Stimulated activated CD4-positive, alpha-beta T cell treated with anti-CD3 and anti-CD28 coated beads, Interleukin-15, amount 100 ng/mL, for 48 hours (primary cell): Measurements from ENCODE around the gene LTBP2.

Source experiments
- DNase-seq, 2 donors: peaks; one replicate each; pipeline ENCODE4 v3.0.0-alpha.2; 2020; ENCODE audit warnings: low read depth in 2 of 2

LTBP2 gene

GRCh38 chr14:74591394-74591793 lies 20.6 kb downstream of the LTBP2 start:
- no peak for DNase-seq

- no peak for DNase-seq
Observed at GRCh38 chr14:74589291-74589879, 22.7 kb downstream of the LTBP2 start.

DNA sequence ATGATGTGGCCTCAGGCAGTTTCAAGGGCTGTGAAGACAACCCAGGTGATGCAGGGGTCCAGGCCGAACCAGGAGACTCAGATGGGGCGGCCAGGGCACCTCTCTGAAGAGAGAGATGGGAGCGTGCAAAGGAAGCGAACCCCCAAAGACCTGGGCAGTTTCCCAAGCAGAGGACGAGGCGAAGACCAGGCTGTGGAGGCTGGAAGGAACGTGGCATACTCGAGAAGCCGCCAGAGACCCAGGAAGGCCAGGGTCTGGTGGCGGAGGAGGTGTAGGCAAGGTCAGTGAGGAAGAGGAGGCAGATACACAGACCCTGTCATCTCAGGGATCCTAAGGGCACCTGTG lies 24.7 kb downstream of the LTBP2 start:
- no peak for DNase-seq

DNA sequence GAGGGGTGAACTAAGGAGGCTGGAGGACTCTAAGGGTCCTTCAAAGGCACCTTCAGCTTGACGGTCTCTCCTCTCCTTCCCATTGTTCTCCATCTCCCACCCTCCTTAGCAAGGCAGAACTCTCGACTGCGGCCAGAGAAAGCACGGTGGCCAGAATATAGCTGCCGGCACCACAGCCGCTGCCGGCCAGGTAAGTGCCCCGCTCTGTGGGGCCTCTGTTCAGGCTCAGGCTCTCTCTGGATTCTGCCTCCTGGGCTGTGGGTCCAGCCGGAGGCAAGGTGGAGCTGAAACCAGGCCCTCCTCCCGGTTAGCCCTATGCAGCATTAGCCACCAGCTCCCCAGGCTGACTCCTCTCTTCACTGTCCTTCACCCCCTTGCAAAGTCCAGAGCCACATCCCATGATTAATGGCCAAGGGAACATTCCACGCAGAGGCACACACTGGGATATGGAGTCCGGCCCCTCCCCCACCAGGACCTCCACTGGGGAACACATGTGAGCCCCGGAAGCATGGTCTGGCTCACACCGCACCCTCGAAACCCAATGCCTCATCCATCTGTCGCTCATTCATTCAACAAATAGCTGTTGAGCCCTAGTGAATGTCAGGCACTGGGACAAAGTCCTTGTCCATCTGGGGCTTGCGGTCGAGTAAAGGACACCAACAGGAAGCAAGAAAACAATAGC lies 25.2 kb downstream of the LTBP2 start:
- no peak for DNase-seq

DNA sequence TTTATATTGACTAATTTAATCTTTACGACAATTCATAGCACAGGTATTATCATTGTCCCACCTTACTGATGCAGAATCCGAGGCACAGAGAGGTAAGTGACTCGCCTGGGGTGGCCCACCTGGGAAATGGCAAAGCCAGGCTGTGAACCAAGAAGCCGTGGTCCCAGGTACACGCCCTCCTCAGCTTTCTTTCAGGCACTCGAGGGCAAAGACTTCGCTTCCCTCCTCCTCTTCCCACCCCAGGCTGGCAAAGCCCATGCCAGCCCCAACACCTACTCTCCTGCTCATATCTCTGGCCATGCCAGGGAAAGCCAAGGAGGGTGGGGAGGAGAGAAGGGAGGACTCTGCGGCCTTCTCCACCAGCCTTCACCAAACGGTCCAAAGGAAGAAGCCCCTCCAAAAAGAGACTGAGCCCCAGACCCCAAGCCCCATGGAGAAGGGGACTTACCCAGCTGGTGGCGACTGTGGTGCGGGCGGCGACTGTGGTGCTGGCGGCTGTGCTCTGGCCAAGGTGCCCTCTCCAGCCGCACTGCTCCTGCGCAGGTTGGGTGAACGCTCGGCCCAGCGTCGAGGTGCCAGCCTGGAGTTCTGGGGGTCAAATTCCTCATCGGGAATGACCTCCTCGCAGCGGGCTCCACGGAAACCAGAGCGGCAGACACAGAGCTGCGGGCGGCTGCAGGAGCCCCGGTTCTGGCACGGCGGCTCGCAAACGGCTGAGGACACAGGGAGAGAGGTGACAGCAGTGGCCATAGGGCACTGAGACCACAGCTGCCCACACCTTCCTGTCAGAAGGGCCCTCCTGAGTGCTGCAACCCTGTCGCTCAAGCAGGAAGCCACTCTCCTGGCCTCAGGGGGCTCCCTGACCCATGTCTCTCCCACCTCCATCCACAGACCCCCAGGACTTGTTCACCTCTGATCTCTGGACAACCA lies 26.4 kb downstream of the LTBP2 start:
- no peak for DNase-seq

DNA sequence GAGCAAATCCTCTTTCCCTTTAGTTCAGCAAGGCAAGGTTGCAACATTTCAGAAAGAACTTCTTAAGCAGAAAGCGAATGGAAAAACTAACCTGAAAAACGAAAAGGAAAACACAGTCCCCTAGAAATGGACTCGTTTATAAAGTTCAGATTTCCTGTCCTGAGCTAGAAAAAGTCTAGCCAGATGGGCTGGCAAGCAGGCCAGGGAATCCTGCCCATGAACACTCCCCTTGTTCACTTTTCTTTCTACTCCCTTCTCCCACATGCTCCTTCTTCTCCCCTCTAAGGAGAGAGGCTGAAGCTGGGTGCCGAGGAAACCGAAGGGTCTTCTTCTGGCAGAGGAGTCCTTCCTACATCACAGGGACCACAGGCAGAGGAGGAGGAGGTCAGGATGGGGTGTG lies 27.1 kb downstream of the LTBP2 start:
- no peak for DNase-seq

DNA sequence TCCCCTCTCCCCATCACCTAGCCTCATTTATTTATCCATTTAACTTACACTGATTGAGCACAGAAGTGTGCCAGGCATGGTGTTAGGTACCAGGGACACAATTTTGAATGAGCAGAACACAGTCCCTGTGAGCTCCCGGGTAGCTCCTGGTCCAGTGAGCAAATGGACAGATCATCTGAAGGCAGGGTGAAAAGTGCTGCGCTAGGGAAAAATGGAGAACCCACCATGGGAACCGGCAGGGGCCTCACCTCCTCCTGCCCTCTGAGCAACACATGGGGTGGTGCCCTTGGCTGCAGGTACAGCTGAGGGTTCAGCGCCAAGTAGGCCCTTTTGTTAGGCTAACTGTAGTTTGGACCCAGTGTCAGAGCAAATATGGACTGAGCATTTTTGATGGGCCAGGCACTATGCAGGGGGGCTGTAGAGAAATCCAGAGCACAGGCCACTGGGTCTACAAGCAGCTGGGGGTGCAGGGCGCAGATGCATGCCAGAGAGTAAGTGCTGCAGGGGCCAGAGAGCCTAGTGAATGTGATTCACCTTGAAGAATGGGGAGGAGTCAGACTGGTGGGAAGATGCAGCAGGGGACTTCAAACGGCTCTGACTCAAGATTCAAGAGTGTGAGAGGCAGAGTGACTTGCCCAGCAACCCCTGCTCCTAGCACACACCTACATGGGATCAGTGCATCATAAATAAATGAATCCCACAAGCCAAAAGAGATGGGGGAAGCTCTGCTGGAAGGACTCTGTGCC lies 28.2 kb downstream of the LTBP2 start:
- peak; percentile 32 to 43 for DNase-seq

GRCh38 chr14:74582910-74583581 lies 29.0 kb downstream of the LTBP2 start:
- no peak for DNase-seq

DNA sequence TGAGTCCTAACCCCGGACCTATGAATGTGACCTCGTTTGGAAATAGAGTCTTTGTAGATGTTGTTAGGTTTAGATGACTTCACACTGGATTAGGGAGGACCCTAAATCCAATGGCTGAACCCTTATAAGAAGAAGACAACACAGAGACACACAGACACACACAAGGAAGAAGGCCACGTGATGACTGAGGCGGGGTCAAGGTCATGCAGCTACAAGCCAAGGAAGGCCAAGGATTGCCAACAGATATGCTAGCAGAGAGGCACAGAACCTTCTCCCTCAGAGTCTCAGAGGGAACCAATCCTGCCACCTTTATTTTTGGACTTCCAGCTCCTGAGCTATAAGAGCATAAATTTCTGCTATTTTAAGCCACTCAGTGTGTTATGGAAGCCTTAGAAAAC lies 31.8 kb downstream of the LTBP2 start:
- DNase-seq: no peak

DNA sequence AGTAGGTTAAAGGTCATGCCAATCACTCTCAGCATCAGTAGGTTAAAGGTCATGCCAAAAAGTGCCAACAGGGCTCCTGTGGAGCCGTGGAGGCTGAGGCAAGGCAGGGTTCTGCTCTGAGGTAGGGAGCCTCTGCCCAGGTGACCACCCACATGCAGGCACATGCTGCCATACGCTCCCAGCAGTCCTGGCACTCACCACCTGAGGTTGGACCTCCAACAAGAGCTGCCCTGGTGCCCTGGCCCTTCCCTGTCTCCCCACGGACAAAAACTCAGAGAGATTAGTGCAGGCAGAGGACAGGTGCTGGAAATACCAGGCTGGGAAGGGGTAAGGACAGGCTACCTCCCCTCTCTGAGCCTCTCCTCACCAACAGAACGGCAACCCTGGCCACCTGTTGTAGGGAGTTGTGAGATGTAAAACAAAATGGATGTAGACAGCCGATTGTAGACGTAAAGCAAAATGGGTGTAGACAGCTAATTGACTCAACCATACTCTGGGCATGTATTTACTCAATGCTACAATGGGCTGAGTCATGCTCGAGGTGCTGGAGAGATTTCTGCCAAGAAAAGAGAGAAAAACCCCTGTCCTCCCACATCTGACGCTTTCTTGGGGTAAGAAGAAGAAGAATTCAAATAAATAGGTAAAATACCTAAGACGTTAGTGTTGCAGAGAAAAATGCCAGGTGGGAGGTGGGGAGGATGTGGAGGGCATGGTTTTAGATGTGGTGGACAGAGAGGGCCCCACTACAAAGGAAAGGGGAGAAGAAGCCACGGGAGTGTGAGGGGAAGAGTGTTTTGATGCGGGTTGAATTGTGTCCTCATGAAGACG lies 32.4 kb downstream of the LTBP2 start:
- DNase-seq: peak; percentile 35 to 42

- DNase-seq: no peak
Observed at GRCh38 chr14:74578479-74578878, 33.6 kb downstream of the LTBP2 start.

DNA sequence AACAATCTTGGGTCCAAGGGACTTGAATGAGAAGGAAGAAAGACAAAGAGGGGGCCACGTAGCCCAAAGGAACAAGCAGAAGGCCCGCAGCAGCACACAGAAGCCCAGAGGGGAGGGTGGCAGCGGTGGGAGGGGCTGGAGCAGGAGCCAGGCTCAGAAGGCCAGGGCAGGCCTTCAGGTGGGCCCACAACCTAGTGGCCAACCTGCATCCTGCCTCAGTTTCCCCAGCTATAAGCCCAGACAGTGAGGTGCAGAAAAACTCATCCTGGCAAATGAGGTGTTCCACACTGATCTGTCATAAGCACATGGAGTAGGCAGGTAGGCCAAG lies 34.1 kb downstream of the LTBP2 start:
- no peak for DNase-seq

DNA sequence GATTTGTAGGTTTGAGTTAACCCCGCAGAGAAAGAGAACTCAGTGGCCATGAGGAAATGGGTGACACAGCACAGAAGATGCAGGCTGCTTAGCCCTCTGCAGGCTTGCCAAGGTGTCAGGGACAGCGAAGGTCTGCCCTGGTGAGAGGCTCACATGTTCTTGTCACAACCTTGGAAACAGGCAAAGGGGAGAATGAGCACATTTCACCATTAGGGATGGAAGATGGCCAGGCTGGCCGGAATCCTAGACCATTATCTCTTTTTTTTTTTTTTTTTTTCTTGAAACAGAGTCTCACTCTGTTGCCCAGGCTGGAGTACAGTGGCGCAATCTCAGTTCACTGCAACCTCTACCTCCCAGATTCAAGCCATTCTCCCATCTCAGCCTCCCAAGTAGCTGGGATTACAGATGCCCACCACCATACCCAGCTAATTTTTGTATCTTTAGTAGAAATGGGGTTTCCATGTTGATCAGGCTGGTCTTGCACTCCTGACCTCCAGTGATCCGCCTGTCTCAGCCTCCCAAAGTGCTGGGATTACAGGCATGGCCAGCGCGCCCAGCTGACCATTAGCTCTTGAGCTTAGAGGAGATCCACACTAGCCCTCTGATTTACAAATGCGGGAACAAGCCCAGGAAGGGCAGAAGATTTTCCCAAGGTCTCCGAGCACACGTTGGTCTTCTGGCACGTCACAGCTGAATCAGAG lies 34.6 kb downstream of the LTBP2 start:
- DNase-seq: no peak

GRCh38 chr14:74575936-74576335 lies 36.1 kb downstream of the LTBP2 start:
- no peak for DNase-seq

GRCh38 chr14:74575507-74575906 lies 36.5 kb downstream of the LTBP2 start:
- DNase-seq: no peak

DNA sequence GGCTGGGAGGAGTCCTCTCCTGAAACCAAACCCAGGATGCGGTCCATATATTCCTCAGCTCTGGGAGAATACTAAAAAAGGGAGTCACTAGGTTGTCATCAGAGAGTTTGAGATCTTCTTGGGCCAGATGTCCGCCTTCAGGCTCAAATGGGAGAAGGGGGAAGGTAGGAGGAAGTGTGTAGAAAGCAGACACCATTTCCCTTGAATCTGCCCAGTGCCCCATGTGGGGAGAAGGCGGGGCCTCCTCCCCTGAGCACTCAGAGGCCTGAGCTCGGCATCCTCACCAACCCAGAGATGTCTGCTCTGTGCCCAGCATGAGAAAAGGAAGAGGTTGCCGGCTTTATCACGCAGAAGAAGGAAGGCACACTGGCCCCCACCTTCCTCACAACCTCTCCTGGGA lies 37.3 kb downstream of the LTBP2 start:
- no peak for DNase-seq

DNA sequence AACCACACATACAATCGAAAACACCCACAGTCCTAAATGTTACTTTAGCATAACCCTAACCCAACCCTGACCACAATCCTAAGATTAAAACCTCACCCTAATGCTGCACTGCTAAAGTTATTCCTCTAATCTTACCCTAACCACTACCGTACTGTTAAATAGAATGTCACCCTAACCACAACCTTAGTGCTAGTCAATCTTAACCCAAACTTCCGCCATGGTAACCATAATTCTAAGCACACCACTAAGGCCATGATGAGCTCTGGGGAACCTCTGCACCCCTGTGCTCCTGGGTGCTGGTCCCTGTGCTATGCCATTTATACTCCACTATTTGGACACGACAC lies 38.0 kb downstream of the LTBP2 start:
- no peak for DNase-seq

GRCh38 chr14:74573421-74574089 lies 38.5 kb downstream of the LTBP2 start:
- DNase-seq: no peak

- DNase-seq: no peak
Observed at GRCh38 chr14:74572726-74573301, 39.2 kb downstream of the LTBP2 start.
